ENCODE data around the gene GLT8D2. TPM values are rescaled to one million over a fixed set of nuclear protein-coding genes. Genes with fewer than 3 reads are reported as not detected.

GLT8D2 gene
- total RNA-seq, 1 donor from 2014 or later = 56.1 TPM

GRCh38 chr12:103948746-103949406 is 101.1 kb downstream of the GLT8D2 start:
- no peak for DNase-seq (ENCODE audit: low spot score)

GRCh38 chr12:103947871-103948555 is 102.0 kb downstream of the GLT8D2 start:
- no peak for DNase-seq (ENCODE audit: low spot score)

- DNase-seq (ENCODE audit: low spot score) = no peak
Measured at GRCh38 chr12:103944964-103945363, 105.0 kb downstream of the GLT8D2 start.

Other genes with a start within 250 kb of the GLT8D2 start
- 40.2 TPM for gene NT5DC3, start 209.0 kb downstream of the GLT8D2 start, total RNA-seq (ENCODE audit: insufficient read depth, low replicate concordance)
- gene HSP90B1, start 119.8 kb downstream of the GLT8D2 start, total RNA-seq (ENCODE audit: insufficient read depth, low replicate concordance) = 387 TPM
- 36.4 TPM for gene TDG, start 84.3 kb downstream of the GLT8D2 start, total RNA-seq (ENCODE audit: insufficient read depth, low replicate concordance)
- gene HCFC2, start 14.3 kb upstream of the GLT8D2 start, total RNA-seq (ENCODE audit: insufficient read depth, low replicate concordance) = 55.6 TPM
- 49.6 TPM for gene NFYB, start 88.0 kb upstream of the GLT8D2 start, total RNA-seq (ENCODE audit: insufficient read depth, low replicate concordance)
- 229 TPM for gene TXNRD1, start 165.6 kb upstream of the GLT8D2 start, total RNA-seq (ENCODE audit: insufficient read depth, low replicate concordance)

Data from umbilical cord (tissue), 2 donors.